Hematopoietic multipotent progenitor cell treated with erythropoietin and hydrocortisone succinate and interleukin-3 and kit ligand, for 15 days (in vitro differentiated cells): ENCODE data around the gene C2orf66.

ENCODE experiments used
- DNase-seq: peaks from one replicate; pipeline ENCODE4 v3.0.0-alpha.2; 2015; ENCODE audit warnings: low spot score

Gene C2orf66

GRCh38 chr2:196809260-196809659 lies at the start of gene C2orf66:
TSS of gene C2orf66 (minus strand) at chr2:196809355. CDS start at chr2:196809336, 19 bp downstream.
- no peak for DNase-seq

- no peak for DNase-seq
Measured at GRCh38 chr2:196854629-196855028, 45.5 kb upstream of the C2orf66 start.

GRCh38 chr2:196853301-196854087 lies 44.3 kb upstream of the C2orf66 start:
- no peak for DNase-seq

- DNase-seq = no peak
Measured at GRCh38 chr2:196851088-196851487, 41.9 kb upstream of the C2orf66 start.

GRCh38 chr2:196849895-196850294 lies 40.7 kb upstream of the C2orf66 start:
- no peak for DNase-seq

- no peak for DNase-seq
Measured at GRCh38 chr2:196846295-196846694, 37.1 kb upstream of the C2orf66 start.

- DNase-seq = no peak
Measured at GRCh38 chr2:196845371-196845770, 36.2 kb upstream of the C2orf66 start.

- DNase-seq = no peak
Measured at GRCh38 chr2:196840171-196840570, 31.0 kb upstream of the C2orf66 start.

GRCh38 chr2:196839574-196839973 lies 30.4 kb upstream of the C2orf66 start:
- DNase-seq = no peak

GRCh38 chr2:196836440-196836839 lies 27.3 kb upstream of the C2orf66 start:
- no peak for DNase-seq

- DNase-seq = no peak
Measured at GRCh38 chr2:196830701-196831100, 21.5 kb upstream of the C2orf66 start.

- DNase-seq = no peak
Measured at GRCh38 chr2:196827356-196827755, 18.2 kb upstream of the C2orf66 start.

- DNase-seq = no peak
Measured at GRCh38 chr2:196823750-196824522, 14.8 kb upstream of the C2orf66 start.

- DNase-seq = no peak
Measured at GRCh38 chr2:196821195-196821594, 12.0 kb upstream of the C2orf66 start.

- no peak for DNase-seq
Measured at GRCh38 chr2:196808083-196808665, 981 bp downstream of the C2orf66 start.

GRCh38 chr2:196804381-196804780 lies 4.8 kb downstream of the C2orf66 start:
- no peak for DNase-seq

- no peak for DNase-seq
Measured at GRCh38 chr2:196802401-196802800, 6.8 kb downstream of the C2orf66 start.

GRCh38 chr2:196801674-196802261 lies 7.4 kb downstream of the C2orf66 start:
- no peak for DNase-seq

GRCh38 chr2:196798980-196799379 lies 10.2 kb downstream of the C2orf66 start:
- DNase-seq = no peak

- no peak for DNase-seq
Measured at GRCh38 chr2:196792865-196793264, 16.3 kb downstream of the C2orf66 start.

- DNase-seq = no peak
Measured at GRCh38 chr2:196783431-196784094, 25.6 kb downstream of the C2orf66 start.

- no peak for DNase-seq
Measured at GRCh38 chr2:196767101-196767500, 42.1 kb downstream of the C2orf66 start.
